ENCODE data around the gene OOSP4B. TPM values are rescaled to one million over a fixed set of nuclear protein-coding genes. Genes with fewer than 3 reads are reported as not detected.
"Not testable (repeated sequence)": the region's sequence is repeated elsewhere in the genome, so short reads cannot be mapped to it uniquely, and the experiment has no call there.

Gene OOSP4B
- total RNA-seq, 4 donors from 2014 or later, result not detected

DNA sequence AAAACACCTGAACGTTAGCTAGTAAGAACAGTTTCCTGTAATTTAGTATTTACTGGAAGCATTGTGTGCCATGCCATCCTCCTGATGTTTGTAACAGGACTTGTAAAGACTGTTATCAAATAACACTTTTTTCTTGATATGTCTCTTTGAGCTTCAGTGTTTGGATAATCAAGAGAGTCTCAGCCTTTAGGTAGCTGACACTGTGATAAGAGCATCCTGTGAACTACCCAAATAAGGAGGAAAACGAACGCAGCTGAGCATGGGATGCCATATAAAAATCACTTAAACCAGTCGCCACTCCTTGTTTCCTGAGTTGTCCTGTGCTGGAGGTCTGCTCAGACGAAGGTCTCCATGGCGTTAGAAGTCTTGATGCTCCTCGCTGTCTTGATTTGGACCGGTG is 23.1 kb downstream of the OOSP4B start, which contains the start of gene OOSP2:
Gene OOSP2 (plus strand): TSS at position 301 of the 400 bp plus-strand sequence. CDS start 51 bp downstream, at position 352.
- H3K27ac ChIP-seq, result no peak within 1 kb of the TSS
- no peaks in the 10 kb centered on the region for H3K27me3 ChIP-seq
- DNase-seq, result no peak
- no peaks in the 10 kb centered on the region for H3K9me3 ChIP-seq
- H3K4me1 ChIP-seq, result no peaks in the 10 kb centered on the region
- H3K36me3 ChIP-seq, result no peaks in the 10 kb centered on the region
- TF ChIP-seq, protein P1, sequence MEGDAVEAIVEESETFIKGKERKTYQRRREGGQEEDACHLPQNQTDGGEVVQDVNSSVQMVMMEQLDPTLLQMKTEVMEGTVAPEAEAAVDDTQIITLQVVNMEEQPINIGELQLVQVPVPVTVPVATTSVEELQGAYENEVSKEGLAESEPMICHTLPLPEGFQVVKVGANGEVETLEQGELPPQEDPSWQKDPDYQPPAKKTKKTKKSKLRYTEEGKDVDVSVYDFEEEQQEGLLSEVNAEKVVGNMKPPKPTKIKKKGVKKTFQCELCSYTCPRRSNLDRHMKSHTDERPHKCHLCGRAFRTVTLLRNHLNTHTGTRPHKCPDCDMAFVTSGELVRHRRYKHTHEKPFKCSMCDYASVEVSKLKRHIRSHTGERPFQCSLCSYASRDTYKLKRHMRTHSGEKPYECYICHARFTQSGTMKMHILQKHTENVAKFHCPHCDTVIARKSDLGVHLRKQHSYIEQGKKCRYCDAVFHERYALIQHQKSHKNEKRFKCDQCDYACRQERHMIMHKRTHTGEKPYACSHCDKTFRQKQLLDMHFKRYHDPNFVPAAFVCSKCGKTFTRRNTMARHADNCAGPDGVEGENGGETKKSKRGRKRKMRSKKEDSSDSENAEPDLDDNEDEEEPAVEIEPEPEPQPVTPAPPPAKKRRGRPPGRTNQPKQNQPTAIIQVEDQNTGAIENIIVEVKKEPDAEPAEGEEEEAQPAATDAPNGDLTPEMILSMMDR (IDR thresholded peaks at IDR 0.05), result no peak
- no peak for TF ChIP-seq POLR2A (IDR thresholded peaks at IDR 0.05)
- no peak within 1 kb of the TSS for H3K4me3 ChIP-seq
- intact Hi-C loops (cut with DNase I; ENCODE audit: low total_unique reads), result no loop called here

- H3K27ac ChIP-seq; H3K4me3 ChIP-seq; DNase-seq; H3K9me3 ChIP-seq; H3K36me3 ChIP-seq; intact Hi-C loops (cut with DNase I; ENCODE audit: low total_unique reads); H3K27me3 ChIP-seq; H3K4me1 ChIP-seq: not testable (repeated sequence)
Observed at GRCh38 chr11:60050422-60050821, 33.4 kb downstream of the OOSP4B start.

GRCh38 chr11:60050839-60051238 is 33.9 kb downstream of the OOSP4B start:
- DNase-seq; H3K36me3 ChIP-seq; H3K9me3 ChIP-seq; H3K27ac ChIP-seq; H3K27me3 ChIP-seq; H3K4me1 ChIP-seq; intact Hi-C loops (cut with DNase I; ENCODE audit: low total_unique reads); H3K4me3 ChIP-seq: not testable (repeated sequence)

GRCh38 chr11:60056349-60056969 is 39.5 kb downstream of the OOSP4B start, which contains the start of gene MS4A3:
Gene MS4A3 (plus strand): TSS chr11:60056665. CDS start chr11:60061161, 4,496 bp downstream.
- H3K4me1 ChIP-seq, result no peaks in the 10 kb centered on the region
- H3K27me3 ChIP-seq, result no peaks in the 10 kb centered on the region
- H3K4me3 ChIP-seq, result no peak within 1 kb of the TSS
- TF ChIP-seq, protein P1 (IDR thresholded peaks at IDR 0.05), result no peak
- no peak for TF ChIP-seq POLR2A (IDR thresholded peaks at IDR 0.05)
- H3K9me3 ChIP-seq, result no peaks in the 10 kb centered on the region
- DNase-seq, result no peak
- intact Hi-C loops (cut with DNase I; ENCODE audit: low total_unique reads), result no loop called here
- H3K27ac ChIP-seq, result no peak within 1 kb of the TSS
- no peaks in the 10 kb centered on the region for H3K36me3 ChIP-seq

DNA sequence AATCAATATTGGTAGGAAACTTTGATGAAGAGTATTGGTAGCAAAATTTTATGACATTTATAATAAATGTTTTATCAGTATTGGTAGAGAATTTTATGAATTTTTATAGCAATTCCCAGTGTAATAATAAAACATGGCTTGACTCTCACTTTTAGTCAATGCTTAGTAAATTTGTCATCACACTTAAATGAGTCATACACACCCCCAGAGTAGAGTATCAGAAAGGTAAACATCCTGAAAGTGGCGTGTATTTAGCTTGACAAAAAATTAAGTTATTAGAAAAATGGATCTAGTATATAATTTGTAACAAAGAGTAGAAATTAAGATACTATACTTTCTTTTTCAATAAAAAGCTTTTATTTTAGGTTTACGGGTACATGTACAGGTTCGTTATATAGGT is 42.1 kb downstream of the OOSP4B start:
- H3K9me3 ChIP-seq, result no peaks in the 10 kb centered on the region
- H3K4me3 ChIP-seq, result no peak overlapping the region
- no peak overlapping the region for H3K27ac ChIP-seq
- no peaks in the 10 kb centered on the region for H3K4me1 ChIP-seq
- H3K27me3 ChIP-seq, result no peaks in the 10 kb centered on the region
- TF ChIP-seq, protein P1 (IDR thresholded peaks at IDR 0.05), result no peak
- no peak for TF ChIP-seq POLR2A (IDR thresholded peaks at IDR 0.05)
- H3K36me3 ChIP-seq, result no peaks in the 10 kb centered on the region
- DNase-seq, result no peak
- intact Hi-C loops (cut with DNase I; ENCODE audit: low total_unique reads), result no loop called here

DNA sequence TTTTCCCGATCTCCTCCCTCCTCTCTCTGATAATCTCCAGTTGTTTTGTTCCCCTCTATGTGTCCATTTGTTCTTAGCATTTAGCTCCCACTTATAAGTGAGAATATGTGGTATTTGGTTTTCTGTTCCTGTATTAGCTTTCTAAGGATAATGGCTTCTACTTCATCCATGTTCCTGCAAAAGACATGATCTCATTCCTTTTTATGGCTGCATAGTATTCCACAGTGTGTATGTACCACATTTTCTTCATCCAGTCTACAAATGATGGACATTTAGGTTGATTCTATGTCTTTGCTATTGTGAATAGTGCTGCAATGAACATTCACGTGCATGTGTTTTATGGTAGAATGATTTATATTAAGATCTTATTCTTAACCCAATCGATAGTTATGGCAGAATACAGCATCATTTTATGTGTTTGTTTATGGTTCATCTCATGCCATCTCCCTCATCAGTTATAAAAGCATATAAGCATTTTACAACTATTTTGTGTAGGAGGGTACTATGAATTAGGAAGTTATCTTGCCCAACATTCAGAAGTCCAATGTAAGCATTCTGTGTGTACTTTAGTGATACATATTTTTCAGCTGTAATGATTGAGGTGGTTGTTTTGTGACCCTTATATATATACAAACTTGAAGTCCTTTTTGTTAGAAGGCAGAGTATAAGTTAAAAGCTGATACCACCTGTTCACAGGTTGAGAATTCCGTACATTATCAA is 42.7 kb downstream of the OOSP4B start:
- Histone ChIP-seq H3K27me3 (no peaks in the 10 kb centered on the region), H3K4me1 (no peaks in the 10 kb centered on the region), H3K27ac (no peak overlapping the region), H3K9me3 (no peaks in the 10 kb centered on the region), H3K4me3 (no peak overlapping the region), H3K36me3 (no peaks in the 10 kb centered on the region)
- DNase-seq, result no peak
- TF ChIP-seq, protein P1 (IDR thresholded peaks at IDR 0.05), result no peak
- no peak for TF ChIP-seq POLR2A (IDR thresholded peaks at IDR 0.05)
- intact Hi-C loops (cut with DNase I; ENCODE audit: low total_unique reads), result no loop called here
